LNCaP clone FGC (cell line): ENCODE measurements around the gene ANK2.

Experiments used
- DNase-seq: peaks from one replicate; pipeline ENCODE4 v3.0.0-alpha.2; 2011; ENCODE audit warnings: low read depth
- H3K4me3 ChIP-seq: 2 replicates; pipeline ENCODE4 v1.5.1; 2011; ENCODE audit warnings: mild to moderate bottlenecking, low read depth, low read length, control low read depth
- CTCF ChIP-seq: IDR thresholded peaks from 2 replicates; pipeline ENCODE4 v1.5.1; 2012; ENCODE audit warnings: mild to moderate bottlenecking; ENCODE audit not compliant: control insufficient read depth, insufficient read depth; ENCODE audit errors: extremely low read depth

The ANK2 gene

GRCh38 chr4:113142351-113142750 lies 92.9 kb downstream of the ANK2 start:
- H3K4me3 ChIP-seq = no peak overlapping the region
- no peak for TF ChIP-seq CTCF
- DNase-seq = no peak

- TF ChIP-seq CTCF = no peak
Observed at GRCh38 chr4:113144091-113144490, 94.6 kb downstream of the ANK2 start.

GRCh38 chr4:113145147-113145518 lies 95.7 kb downstream of the ANK2 start:
- DNase-seq = no peak
- TF ChIP-seq CTCF = no peak
- no peak overlapping the region for H3K4me3 ChIP-seq

More at GRCh38 chr4:113144091-113144490, 94.6 kb downstream of the ANK2 start:
- no peak overlapping the region for H3K4me3 ChIP-seq
- no peak for DNase-seq

GRCh38 chr4:113145519-113146291 lies 96.3 kb downstream of the ANK2 start:
- no peak overlapping the region for H3K4me3 ChIP-seq
- TF ChIP-seq CTCF = no peak
- DNase-seq = no peak

- H3K4me3 ChIP-seq = no peak overlapping the region
- TF ChIP-seq CTCF = no peak
- DNase-seq = no peak
Observed at GRCh38 chr4:113146876-113147358, 97.5 kb downstream of the ANK2 start.

GRCh38 chr4:113147498-113148111 lies 98.2 kb downstream of the ANK2 start:
- TF ChIP-seq CTCF = no peak
- no peak for DNase-seq
- no peak overlapping the region for H3K4me3 ChIP-seq
